ENCODE results near the gene HOXC4. TPM values are rescaled to one million over a fixed set of nuclear protein-coding genes. Genes with fewer than 3 reads are reported as not detected.

The HOXC4 gene
- total and polyA plus RNA-seq, 2 of the 4 experiments (the other 2 are of a cell fraction) = under 0.01 to 0.26 TPM

DNA sequence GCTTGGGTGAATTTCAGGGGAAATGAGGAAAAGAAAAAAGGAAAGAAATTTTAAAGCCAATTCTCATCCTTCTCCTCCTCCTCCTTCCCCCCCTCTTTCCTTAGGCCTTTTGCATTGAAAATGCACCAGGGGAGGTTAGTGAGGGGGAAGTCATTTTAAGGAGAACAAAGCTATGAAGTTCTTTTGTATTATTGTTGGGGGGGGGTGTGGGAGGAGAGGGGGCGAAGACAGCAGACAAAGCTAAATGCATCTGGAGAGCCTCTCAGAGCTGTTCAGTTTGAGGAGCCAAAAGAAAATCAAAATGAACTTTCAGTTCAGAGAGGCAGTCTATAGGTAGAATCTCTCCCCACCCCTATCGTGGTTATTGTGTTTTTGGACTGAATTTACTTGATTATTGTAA, 1.9 kb downstream of the HOXC4 start:
- Histone ChIP-seq H3K56ac (ENCODE audit: extremely low read depth, insufficient read depth, low read length) (no peak overlapping the region), H3K4me2 (ENCODE audit: low read depth, low read length) (no peak overlapping the region), H3K27ac (ENCODE audit: insufficient read depth, low read length) (no peak overlapping the region), H2BK5ac (ENCODE audit: low read depth, low read length, poor library complexity, severe bottlenecking) (no peak overlapping the region), H2BK15ac (ENCODE audit: low read depth, low read length) (no peak overlapping the region), H4K8ac (ENCODE audit: low read depth in 2 of 2, low read length in 2 of 2) (no peak overlapping the region), H3K18ac (ENCODE audit: low read depth, low read length) (no peak overlapping the region), H4K5ac (ENCODE audit: low read depth, low read length) (no peak overlapping the region), H4K20me1 (ENCODE audit: insufficient read depth, low read length) (no peaks in the 10 kb centered on the region), H3K4me3 (ENCODE audit: insufficient read depth, low read depth, low read length) (no peak overlapping the region), H3K4ac (ENCODE audit: low read depth, low read length) (no peak overlapping the region), H3K36me3 (ENCODE audit: control insufficient read depth, insufficient read depth, low read length) (no peaks in the 10 kb centered on the region), H3K23ac (ENCODE audit: low read depth, low read length) (no peak overlapping the region), H2BK20ac (ENCODE audit: low read depth, low read length) (no peak overlapping the region), H2AFZ (replicated peaks; ENCODE audit: low read length, poor library complexity) (no peak overlapping the region), H3K4me1 (ENCODE audit: control insufficient read depth, insufficient read depth, low read length) (no peaks in the 10 kb centered on the region), H3K9ac (ENCODE audit: low read depth, low read length) (no peak overlapping the region), H3K79me1 (ENCODE audit: low read depth in 1 of 2, low read length in 2 of 2) (no peaks in the 10 kb centered on the region), H2AK9ac (replicated peaks; ENCODE audit: low read depth, low read length, poor library complexity) (no peak overlapping the region), H3K27me3 (ENCODE audit: control insufficient read depth, insufficient read depth, low read length) (peaks cover 73% of the 10 kb centered on the region), H2BK120ac (ENCODE audit: low read depth, low read length) (no peak overlapping the region), H3K9me3 (ENCODE audit: control insufficient read depth, insufficient read depth, low read length) (no peaks in the 10 kb centered on the region), H2AK5ac (ENCODE audit: low read depth, low read length) (no peak overlapping the region), H3K9me1 (ENCODE audit: insufficient read depth, low read length) (no peaks in the 10 kb centered on the region), H4K91ac (ENCODE audit: insufficient read depth, low read depth, low read length) (no peak overlapping the region), H3K14ac (replicated peaks; ENCODE audit: low read depth, low read length) (no peak overlapping the region)
- intact Hi-C loops (cut with micrococcal nuclease) = no loop called here
- no TSS peak for BruUV-seq (replicated peaks)
- no peak for DNase-seq
- dilution Hi-C loops (cut with HindIII; ENCODE audit: low sequenced_read_pairs, unreplicated experiment) = no loop called here
- no peak for TF ChIP-seq RCOR1 (IDR thresholded peaks at IDR 0.05; ENCODE audit: insufficient replicate concordance, low read length)
- no peak for TF ChIP-seq BHLHE40 (IDR thresholded peaks at IDR 0.05; ENCODE audit: low read depth, low read length)
- TF ChIP-seq FOS (IDR thresholded peaks at IDR 0.05; ENCODE audit: low read depth, low read length) = no peak
- TF ChIP-seq CHD1 (IDR thresholded peaks at IDR 0.05; ENCODE audit: low read depth, low read length) = no peak
- no peak for ATAC-seq (ENCODE audit: low read depth)
- ChIA-PET CTCF (no interaction called here), POLR2A (ENCODE audit: unreplicated experiment) (no interaction called here)
- WGBS, 2 experiments (ENCODE audit: extremely low coverage in 2 of 2, insufficient read length in 1 of 2) = no CpG with 5 or more reads among the region's 2 CpGs
- in situ Hi-C loops (cut with MboI; ENCODE audit: low sequenced_read_pairs) = no loop called here
